Bronchial epithelial cell (primary cell): ENCODE measurements around the gene FRZB. TPM values are rescaled to one million over a fixed set of nuclear protein-coding genes. Genes with fewer than 3 reads are reported as not detected.

ENCODE experiments used
- DNase-seq: peaks from one replicate; pipeline ENCODE4 v3.0.0-alpha.2; 2010; ENCODE audit warnings: low read depth
- FAIRE-seq: peaks from 2 replicates; lab custom pipeline; 2011; peaks lifted over from hg19 to GRCh38; lab: Jason Lieb, UNC
- H3K27me3 ChIP-seq: 2 replicates; pipeline ENCODE4 v1.5.1; 2011; ENCODE audit warnings: low read length; ENCODE audit not compliant: control insufficient read depth, insufficient read depth
- H3K36me3 ChIP-seq: 2 replicates; pipeline ENCODE4 v1.5.1; 2011; ENCODE audit warnings: low read length; ENCODE audit not compliant: control insufficient read depth, insufficient read depth
- H3K4me3 ChIP-seq: 2 replicates; pipeline ENCODE4 v1.5.1; 2011; ENCODE audit warnings: mild to moderate bottlenecking, low read depth, low read length, control low read depth
- total RNA-seq: library from RNA; depleted of rRNA; stranded (reverse); fragments of >200 nt; gene quantifications from 2 replicates; pipeline ENCODE4 v1.2.1, GENCODE V29; 2014
- TF ChIP-seq, protein P1 (sequence below): IDR thresholded peaks from 2 replicates; pipeline ENCODE4 v1.5.1; 2011; ENCODE audit warnings: mild to moderate bottlenecking, moderate library complexity, low read length, control low read depth, inconsistent platforms; ENCODE audit not compliant: insufficient read depth, severe bottlenecking

FRZB gene
- total RNA-seq, 1 donor from 2014 or later = 0.26 TPM

DNA sequence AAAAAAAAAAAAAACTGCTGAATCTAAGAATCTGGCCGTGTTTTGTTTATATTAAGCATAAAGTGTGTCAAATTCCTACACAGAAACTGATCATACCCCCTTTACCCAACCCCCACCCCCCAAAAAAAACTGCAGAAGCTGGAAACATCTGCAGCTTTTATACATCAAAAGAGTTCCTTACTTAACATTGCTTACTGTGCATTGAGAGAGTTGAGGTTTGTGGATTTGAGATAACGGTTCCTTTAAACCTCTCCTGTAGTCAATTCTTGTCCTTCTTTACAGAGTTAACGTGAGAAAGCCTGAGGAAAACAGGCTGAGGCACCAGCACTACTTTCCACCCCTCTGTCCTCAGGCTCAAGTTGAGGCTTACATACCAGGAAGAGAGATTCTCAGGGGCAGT is 34.5 kb downstream of the FRZB start:
- no peak for FAIRE-seq
- TF ChIP-seq, protein P1, sequence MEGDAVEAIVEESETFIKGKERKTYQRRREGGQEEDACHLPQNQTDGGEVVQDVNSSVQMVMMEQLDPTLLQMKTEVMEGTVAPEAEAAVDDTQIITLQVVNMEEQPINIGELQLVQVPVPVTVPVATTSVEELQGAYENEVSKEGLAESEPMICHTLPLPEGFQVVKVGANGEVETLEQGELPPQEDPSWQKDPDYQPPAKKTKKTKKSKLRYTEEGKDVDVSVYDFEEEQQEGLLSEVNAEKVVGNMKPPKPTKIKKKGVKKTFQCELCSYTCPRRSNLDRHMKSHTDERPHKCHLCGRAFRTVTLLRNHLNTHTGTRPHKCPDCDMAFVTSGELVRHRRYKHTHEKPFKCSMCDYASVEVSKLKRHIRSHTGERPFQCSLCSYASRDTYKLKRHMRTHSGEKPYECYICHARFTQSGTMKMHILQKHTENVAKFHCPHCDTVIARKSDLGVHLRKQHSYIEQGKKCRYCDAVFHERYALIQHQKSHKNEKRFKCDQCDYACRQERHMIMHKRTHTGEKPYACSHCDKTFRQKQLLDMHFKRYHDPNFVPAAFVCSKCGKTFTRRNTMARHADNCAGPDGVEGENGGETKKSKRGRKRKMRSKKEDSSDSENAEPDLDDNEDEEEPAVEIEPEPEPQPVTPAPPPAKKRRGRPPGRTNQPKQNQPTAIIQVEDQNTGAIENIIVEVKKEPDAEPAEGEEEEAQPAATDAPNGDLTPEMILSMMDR = no peak

DNA sequence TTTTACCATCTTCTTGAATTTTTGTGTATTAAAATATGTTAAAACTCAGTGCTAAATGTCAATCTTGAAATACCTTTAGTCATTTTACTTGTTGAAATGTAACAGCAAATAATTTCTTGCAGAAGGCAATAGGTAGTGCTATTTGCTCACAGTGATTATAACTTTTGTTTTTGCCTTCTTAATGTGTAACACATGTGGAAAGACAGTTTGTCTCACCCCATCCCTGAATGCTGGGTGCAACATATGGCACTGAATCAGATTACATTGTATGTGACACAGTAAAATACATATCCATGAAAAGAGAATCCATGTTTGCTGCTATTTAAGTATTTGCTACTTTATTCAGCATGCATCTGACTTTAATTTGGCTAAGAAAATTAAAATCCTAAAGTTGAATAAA is 35.3 kb downstream of the FRZB start:
- H3K36me3 ChIP-seq = no peaks in the 10 kb centered on the region
- FAIRE-seq = no peak
- H3K4me3 ChIP-seq = no peak overlapping the region
- TF ChIP-seq, protein P1 = no peak
- H3K27me3 ChIP-seq = no peaks in the 10 kb centered on the region
- DNase-seq = no peak

More for the DNA sequence above, 34.5 kb downstream of the FRZB start:
- Histone ChIP-seq H3K27me3 (no peaks in the 10 kb centered on the region), H3K36me3 (no peaks in the 10 kb centered on the region), H3K4me3 (no peak overlapping the region)
- no peak for DNase-seq

DNA sequence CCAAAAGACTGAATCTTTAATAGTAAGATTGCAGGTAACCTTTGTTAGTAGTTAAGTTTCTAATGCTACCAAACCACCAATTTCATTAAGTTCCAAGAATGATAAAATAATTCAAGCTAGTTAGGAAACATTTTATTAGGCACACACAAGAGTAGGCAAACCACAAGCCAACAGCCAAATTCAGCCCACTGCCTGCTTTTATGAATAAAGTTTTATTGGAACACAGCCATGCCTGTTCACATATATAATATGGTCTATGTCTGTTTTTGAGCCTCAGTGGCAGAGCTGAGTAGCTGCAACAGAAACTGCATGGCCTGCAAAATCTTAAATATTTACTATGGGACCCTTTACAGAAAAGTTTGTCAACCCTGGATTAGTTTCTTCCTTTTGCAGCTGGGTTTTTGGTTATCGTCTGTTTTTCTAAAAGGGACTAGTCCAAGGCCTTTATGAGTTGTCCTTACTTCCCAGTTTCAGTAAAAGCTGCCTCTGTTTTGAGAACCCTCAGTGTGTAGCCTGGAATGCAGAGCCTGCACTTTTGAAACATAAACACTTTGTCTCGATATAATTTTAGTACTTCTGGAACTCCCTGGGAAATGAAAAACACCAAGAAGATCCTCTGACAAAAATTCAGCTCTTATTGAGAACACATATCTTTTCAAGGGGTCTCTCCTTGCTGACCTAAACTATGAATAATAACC is 39.1 kb downstream of the FRZB start:
- TF ChIP-seq, protein P1 = no peak
- DNase-seq = no peak
- Histone ChIP-seq H3K27me3 (no peaks in the 10 kb centered on the region), H3K36me3 (no peaks in the 10 kb centered on the region), H3K4me3 (no peak overlapping the region)
- no peak for FAIRE-seq

DNA sequence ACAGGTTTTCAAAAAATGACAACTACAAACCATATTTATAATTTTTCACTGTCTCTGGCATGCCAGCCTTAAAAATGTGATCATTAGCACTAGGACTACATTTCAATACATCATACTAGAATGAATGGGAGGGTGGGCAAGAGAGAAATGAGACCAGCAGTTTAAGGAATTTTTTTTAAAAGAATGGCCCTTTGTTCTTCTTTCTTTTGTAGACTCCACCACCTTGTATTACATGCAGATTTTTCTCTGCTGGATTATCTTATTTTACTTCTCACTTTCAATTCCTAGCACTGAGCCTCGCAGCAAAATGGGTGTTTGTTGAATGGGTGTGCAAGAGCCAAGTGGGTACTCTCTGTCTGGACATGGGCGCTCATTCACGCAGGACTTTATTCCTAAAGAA is 39.9 kb downstream of the FRZB start:
- FAIRE-seq = no peak
- TF ChIP-seq, protein P1 = no peak
- no peaks in the 10 kb centered on the region for H3K27me3 ChIP-seq
- H3K4me3 ChIP-seq = no peak overlapping the region
- no peak for DNase-seq
- H3K36me3 ChIP-seq = no peaks in the 10 kb centered on the region

DNA sequence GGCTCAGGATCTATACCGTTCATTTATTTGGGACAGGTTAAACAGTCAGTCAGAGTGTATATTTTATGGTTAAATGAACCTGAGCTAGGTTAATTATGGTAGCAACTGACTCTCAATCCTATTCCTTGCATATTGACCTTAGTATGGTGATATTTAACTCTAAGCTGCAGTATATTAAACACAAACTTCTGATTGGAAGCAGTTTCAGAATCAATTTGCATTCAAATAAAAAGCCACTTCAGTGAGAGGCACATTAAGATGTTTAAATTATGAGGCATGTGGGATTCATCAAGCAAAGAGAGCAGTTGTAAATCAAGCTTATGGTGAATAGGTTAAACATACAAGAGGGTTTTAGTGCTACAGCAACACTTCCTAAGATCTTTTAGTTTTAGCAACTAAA is 40.4 kb downstream of the FRZB start:
- no peak for FAIRE-seq
- Histone ChIP-seq H3K4me3 (no peak overlapping the region), H3K36me3 (no peaks in the 10 kb centered on the region), H3K27me3 (no peaks in the 10 kb centered on the region)
- TF ChIP-seq, protein P1 = no peak
- DNase-seq = no peak

DNA sequence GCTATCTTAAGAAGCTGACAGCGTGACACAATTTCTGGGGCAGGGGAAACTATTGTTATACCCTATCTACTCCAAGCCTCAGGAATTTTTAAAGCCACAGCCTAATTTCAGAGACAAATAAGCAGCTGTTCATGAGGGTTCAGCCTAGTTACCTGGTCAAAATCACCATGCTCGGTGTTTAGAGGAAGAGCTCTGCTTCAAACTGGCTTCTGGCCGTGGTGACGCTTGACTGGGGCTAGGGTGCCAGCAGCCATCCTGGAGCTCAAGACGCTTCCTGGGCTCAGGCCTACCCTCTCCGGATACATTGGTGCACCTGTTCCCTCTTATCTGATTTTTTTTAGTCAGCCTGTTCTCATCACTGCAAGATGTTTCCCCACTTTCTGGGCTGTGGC is 41.7 kb downstream of the FRZB start:
- H3K27me3 ChIP-seq = no peaks in the 10 kb centered on the region
- FAIRE-seq = no peak
- TF ChIP-seq, protein P1 = no peak

More for the DNA sequence above, 41.7 kb downstream of the FRZB start:
- no peaks in the 10 kb centered on the region for H3K36me3 ChIP-seq
- H3K4me3 ChIP-seq = no peak overlapping the region
- no peak for DNase-seq
